ENCODE measurements around the gene AGAP3.

AGAP3 gene

GRCh38 chr7:151161757-151162156 lies 75.5 kb downstream of the AGAP3 start:
- no peak for DNase-seq (ENCODE audit: low spot score)
- POLR2A ChIA-PET (ENCODE audit: low non-redundant PET) = no interaction called here
- CTCF ChIA-PET = no interaction called here
- no peak overlapping the region for H3K27ac ChIP-seq
- no peak for TF ChIP-seq CTCF (conservative IDR thresholded peaks at IDR 0.05; ENCODE audit: low read depth)

GRCh38 chr7:151166629-151167196 lies 80.4 kb downstream of the AGAP3 start:
- no peak for DNase-seq (ENCODE audit: low spot score)
- no peak overlapping the region for H3K27ac ChIP-seq
- ChIA-PET POLR2A (ENCODE audit: low non-redundant PET) (no interaction called here), CTCF (interaction anchor here (0.9 kb wide), 1 partner anchor 42 kb away, joined by 3 read pairs; no protein-coding TSS in a partner anchor)
- no peak for TF ChIP-seq CTCF (conservative IDR thresholded peaks at IDR 0.05; ENCODE audit: low read depth)

GRCh38 chr7:151167197-151167961 lies 81.1 kb downstream of the AGAP3 start, which contains the start of gene GBX1:
TSS of gene GBX1 (minus strand) at chr7:151167694. CDS start at chr7:151167548, 146 bp downstream.
- no peak for DNase-seq (ENCODE audit: low spot score)
- ChIA-PET CTCF (interaction anchor here (0.5 to 0.7 kb wide), 2 partner anchors 144 to 287 kb away, joined by 3 to 4 read pairs; no protein-coding TSS in a partner anchor), POLR2A (ENCODE audit: low non-redundant PET) (no interaction called here)
- H3K27ac ChIP-seq = no peak within 1 kb of the TSS
- TF ChIP-seq CTCF (conservative IDR thresholded peaks at IDR 0.05; ENCODE audit: low read depth) = peak; percentile 21; the same call in 1 of the 2 replicates

GRCh38 chr7:151168003-151168786 lies 81.9 kb downstream of the AGAP3 start:
- ChIA-PET CTCF (interaction anchor here (0.5 to 0.7 kb wide), 2 partner anchors 145 to 288 kb away, joined by 3 to 4 read pairs; no protein-coding TSS in a partner anchor), POLR2A (ENCODE audit: low non-redundant PET) (no interaction called here)
- H3K27ac ChIP-seq = no peak overlapping the region

GRCh38 chr7:151168787-151169162 lies 82.5 kb downstream of the AGAP3 start:
- POLR2A ChIA-PET (ENCODE audit: low non-redundant PET) = no interaction called here
- no peak for DNase-seq (ENCODE audit: low spot score)
- CTCF ChIA-PET = no interaction called here
- no peak for TF ChIP-seq CTCF (conservative IDR thresholded peaks at IDR 0.05; ENCODE audit: low read depth)
- no peak overlapping the region for H3K27ac ChIP-seq

More at GRCh38 chr7:151168003-151168786, 81.9 kb downstream of the AGAP3 start:
- TF ChIP-seq CTCF (conservative IDR thresholded peaks at IDR 0.05; ENCODE audit: low read depth) = peak; percentile 75
- DNase-seq (ENCODE audit: low spot score) = no peak
